Kidney (tissue), 14 donors: Measurements from ENCODE around the gene RPL10A. TPM values are rescaled to one million over a fixed set of nuclear protein-coding genes. Genes with fewer than 3 reads are reported as not detected.

Experiments used
- DNase-seq, 5 donors: peaks; one replicate each; pipeline ENCODE4 v3.0.0-alpha.2; 2013 to 2020
- FAIRE-seq: peaks from 2 replicates; lab custom pipeline; 2012; peaks lifted over from hg19 to GRCh38; lab: Jason Lieb, UNC
- H3K27ac ChIP-seq, 2 donors: one replicate each; pipeline ENCODE4 v1.7.0; 2013; ENCODE audit warnings: low read depth in 2 of 2, low read length in 2 of 2, inconsistent platforms in 1 of 2
- H3K27me3 ChIP-seq: one replicate; pipeline ENCODE4 v1.7.1; 2013; ENCODE audit warnings: low read length, inconsistent platforms; ENCODE audit not compliant: control insufficient read depth, insufficient read depth
- H3K36me3 ChIP-seq, 3 donors: one replicate each; pipeline versions ENCODE4 v1.7.0 to v1.7.1; 2013; ENCODE audit warnings: low read length in 3 of 3, control low read depth in 1 of 3, inconsistent platforms in 1 of 3; ENCODE audit not compliant: insufficient read depth in 3 of 3, control insufficient read depth in 2 of 3
- H3K4me1 ChIP-seq, 3 donors: one replicate each; pipeline versions ENCODE4 v1.7.0 to v1.7.1; 2013; ENCODE audit warnings: low read length in 3 of 3, inconsistent platforms in 1 of 3, low read depth in 1 of 3; ENCODE audit not compliant: control insufficient read depth in 2 of 3, insufficient read depth in 2 of 3
- H3K4me3 ChIP-seq, 3 donors: one replicate each; pipeline versions ENCODE4 v1.7.0 to v1.8.1; 2013; ENCODE audit warnings: low read length in 3 of 3, control low read depth in 1 of 3, inconsistent platforms in 1 of 3
- H3K9ac ChIP-seq, 3 donors: one replicate each; pipeline versions ENCODE4 v1.7.0 to v1.7.1; 2013; ENCODE audit warnings: low read length in 3 of 3, control low read depth in 1 of 3, inconsistent platforms in 1 of 3
- H3K9me3 ChIP-seq, 3 donors: one replicate each; pipeline versions ENCODE4 v1.7.0 to v1.7.1; 2013; ENCODE audit warnings: low read length in 3 of 3, control low read depth in 1 of 3, inconsistent platforms in 1 of 3; ENCODE audit not compliant: control insufficient read depth in 2 of 3, insufficient read depth in 1 of 3
- intact Hi-C: fragments of 100-400 bp; cut with DNase I; formaldehyde crosslinking; loops from one replicate; pipeline ENCODE4 v1.11.1; 2022
- polyA plus RNA-seq: library from polyadenylated mRNA; stranded (reverse); fragments of 350-450 nt; fragmentation: Illumina TruSeq; extraction: RNeasy Lipid Tissue Mini Kit (QIAGEN cat#74804); gene quantifications from one replicate; pipeline ENCODE4 v1.2.3, GENCODE V29; 2014; ENCODE audit warnings: low read depth, low replicate concordance; ENCODE audit not compliant: insufficient read depth
- total RNA-seq: library from RNA; stranded (reverse); fragmentation: NEBNext Ultra II Directional; extraction: Animal tissue kit (Norgen Biotek cat#: 25700); gene quantifications from one replicate; pipeline ENCODE4 v1.2.1, GENCODE V29; 2021
- TF ChIP-seq, protein P1 (sequence below): IDR thresholded peaks from 3 replicates; pipeline ENCODE4 v1.5.1; 2012; ENCODE audit warnings: mild to moderate bottlenecking, moderate library complexity, borderline replicate concordance; ENCODE audit not compliant: insufficient read depth; ENCODE audit errors: extremely low read depth
- donor health status: control.
- donor health status: control.
- donor health status: control.
- donor health status: control.
- donor health status: control.
- donor health status: DM: yes; HTN: yes; CAD: no.
- donor health status: Normal renal cell carcinoma (clear cell type).

Gene RPL10A
- total and polyA plus RNA-seq, 2 donors from 2014 or later: 1,159 to 1,291 TPM

DNA sequence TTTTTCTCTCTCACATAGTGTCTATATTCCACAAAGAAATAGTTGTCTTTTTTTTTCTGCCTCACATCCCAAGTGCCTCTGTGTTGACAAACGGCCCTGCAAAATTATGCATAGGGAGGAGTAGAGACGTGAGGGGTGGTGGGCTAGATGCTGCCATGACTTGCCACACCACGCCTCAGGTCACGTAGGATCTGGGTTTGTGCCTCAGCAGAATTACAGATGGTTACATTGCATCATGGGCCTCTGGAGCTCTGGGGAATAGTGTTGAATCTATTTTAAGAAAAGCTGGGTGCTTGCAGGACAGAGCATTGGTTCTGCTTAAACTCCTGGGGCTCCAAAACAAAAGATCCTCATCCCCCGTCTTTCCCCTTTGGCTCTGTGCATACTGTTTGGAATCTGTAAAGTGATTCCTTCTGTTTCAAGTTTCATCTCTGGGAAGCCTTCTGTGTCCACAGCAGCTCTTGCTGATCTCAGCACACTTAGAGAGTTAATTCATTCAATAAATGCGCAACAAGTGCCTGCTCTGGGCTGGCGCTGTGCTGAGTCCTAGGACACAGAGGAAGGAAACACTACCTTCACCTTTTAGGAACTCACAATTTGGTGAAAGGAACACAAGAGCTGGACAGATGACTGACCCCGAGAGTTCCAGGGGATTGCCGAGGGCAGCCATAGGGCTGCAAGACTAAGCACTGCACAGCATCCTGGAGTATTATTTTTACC, 13.7 kb upstream of the RPL10A start:
- no peak for FAIRE-seq

DNA sequence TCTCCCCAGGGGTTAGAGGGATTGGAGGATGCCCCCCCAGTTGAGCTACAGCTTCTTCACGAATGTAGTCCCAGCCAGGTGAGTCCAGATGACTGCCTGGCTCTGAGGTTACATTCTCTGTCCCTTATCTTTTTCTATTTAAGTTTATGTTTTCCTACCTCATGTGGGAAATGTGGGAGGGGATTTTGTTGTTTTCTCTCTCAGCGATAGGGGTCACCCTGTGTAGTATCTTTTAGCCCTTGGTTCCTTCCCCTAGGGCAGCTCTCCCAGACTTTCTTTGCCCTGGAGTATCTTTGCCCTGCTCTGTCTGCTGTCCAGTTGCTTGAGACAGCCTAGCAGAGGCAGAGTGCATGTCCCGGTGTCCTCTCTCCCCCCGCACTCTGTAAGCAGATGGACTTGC, 10.3 kb upstream of the RPL10A start:
- Histone ChIP-seq H3K9me3 (no peaks in the 10 kb centered on the region), H3K27ac (no peak overlapping the region), H3K27me3 (no peaks in the 10 kb centered on the region), H3K36me3 (peaks cover 0 to 2% (median 0%) of the 10 kb centered on the region in 3 donors), H3K4me1 (peaks cover 0 to 2% (median 0%) of the 10 kb centered on the region in 3 donors), H3K9ac (no peak overlapping the region), H3K4me3 (no peak overlapping the region)
- FAIRE-seq (no peak), DNase-seq (no peak)
- TF ChIP-seq, protein P1, sequence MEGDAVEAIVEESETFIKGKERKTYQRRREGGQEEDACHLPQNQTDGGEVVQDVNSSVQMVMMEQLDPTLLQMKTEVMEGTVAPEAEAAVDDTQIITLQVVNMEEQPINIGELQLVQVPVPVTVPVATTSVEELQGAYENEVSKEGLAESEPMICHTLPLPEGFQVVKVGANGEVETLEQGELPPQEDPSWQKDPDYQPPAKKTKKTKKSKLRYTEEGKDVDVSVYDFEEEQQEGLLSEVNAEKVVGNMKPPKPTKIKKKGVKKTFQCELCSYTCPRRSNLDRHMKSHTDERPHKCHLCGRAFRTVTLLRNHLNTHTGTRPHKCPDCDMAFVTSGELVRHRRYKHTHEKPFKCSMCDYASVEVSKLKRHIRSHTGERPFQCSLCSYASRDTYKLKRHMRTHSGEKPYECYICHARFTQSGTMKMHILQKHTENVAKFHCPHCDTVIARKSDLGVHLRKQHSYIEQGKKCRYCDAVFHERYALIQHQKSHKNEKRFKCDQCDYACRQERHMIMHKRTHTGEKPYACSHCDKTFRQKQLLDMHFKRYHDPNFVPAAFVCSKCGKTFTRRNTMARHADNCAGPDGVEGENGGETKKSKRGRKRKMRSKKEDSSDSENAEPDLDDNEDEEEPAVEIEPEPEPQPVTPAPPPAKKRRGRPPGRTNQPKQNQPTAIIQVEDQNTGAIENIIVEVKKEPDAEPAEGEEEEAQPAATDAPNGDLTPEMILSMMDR: no peak
- intact Hi-C loops: no loop called here

More for the DNA sequence above, 13.7 kb upstream of the RPL10A start:
- Histone ChIP-seq H3K9me3 (no peaks in the 10 kb centered on the region), H3K4me1 (peaks cover 0 to 8% (median 5%) of the 10 kb centered on the region in 3 donors), H3K36me3 (peaks cover 0 to under 1% (median 0%) of the 10 kb centered on the region in 3 donors), H3K27ac (no peak overlapping the region), H3K4me3 (no peak overlapping the region), H3K27me3 (no peaks in the 10 kb centered on the region), H3K9ac (no peak overlapping the region)
- no peak for DNase-seq
- intact Hi-C loops: no loop called here
- TF ChIP-seq, protein P1: no peak

DNA sequence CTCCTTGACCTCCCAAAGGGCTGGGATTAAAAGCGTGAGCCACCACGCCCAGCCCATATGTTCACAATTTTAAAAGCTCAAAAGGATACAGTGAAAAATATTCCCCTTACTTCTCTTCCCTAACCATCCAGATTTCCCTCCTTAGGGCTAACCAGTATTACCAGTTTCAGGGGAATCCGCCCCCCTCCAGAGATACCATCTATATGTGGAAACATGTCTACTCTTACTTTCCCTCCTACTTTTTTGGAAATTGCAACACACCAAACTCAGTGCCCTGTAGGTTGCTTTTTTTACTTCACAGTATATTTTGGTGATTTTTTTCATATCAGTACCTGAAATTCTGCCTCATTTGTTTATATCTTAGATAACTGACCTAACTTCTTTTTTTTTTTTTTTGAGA, 6.9 kb upstream of the RPL10A start:
- intact Hi-C loops: no loop called here
- TF ChIP-seq, protein P1: no peak
- Histone ChIP-seq H3K9ac (no peak overlapping the region), H3K9me3 (no peaks in the 10 kb centered on the region), H3K27me3 (no peaks in the 10 kb centered on the region), H3K27ac (no peak overlapping the region), H3K36me3 (peaks cover 0 to 2% (median 0%) of the 10 kb centered on the region in 3 donors), H3K4me1 (no peaks in the 10 kb centered on the region), H3K4me3 (no peak overlapping the region)
- FAIRE-seq (no peak), DNase-seq (no peak)
